ENCODE results near the gene PROCA1.

PROCA1 gene, protein sequence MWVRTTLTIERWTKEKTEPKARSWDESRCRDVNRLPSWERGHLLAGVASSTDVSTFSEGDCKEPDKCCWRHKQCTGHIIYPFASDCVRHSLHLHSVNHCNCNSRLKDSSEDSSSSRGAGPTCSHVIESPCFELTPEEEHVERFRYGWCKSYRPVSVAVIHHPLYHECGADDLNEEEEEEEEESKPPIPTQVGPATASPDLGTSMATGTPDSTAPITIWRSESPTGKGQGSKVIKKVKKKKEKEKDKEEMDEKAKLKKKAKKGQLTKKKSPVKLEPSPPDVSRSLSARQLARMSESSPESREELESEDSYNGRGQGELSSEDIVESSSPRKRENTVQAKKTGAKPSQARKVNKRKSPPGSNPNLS

DNA sequence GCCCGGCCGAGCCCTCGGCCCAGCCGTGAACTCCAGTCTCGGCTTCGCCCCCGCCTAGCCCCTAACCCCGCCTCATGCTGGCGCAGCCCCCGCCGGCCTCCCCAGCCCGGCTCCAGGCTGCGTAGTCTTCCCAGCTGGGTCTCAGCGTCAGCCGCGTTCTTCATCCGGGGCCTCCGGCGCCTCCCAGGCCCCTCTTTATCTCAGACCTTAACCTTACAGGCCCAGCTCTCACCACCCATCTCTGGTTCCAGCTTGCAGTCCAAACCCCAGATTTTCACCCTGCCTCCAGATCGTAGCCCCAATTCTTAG lies at the start of gene PROCA1:
TSS of gene PROCA1 (minus strand) at position 166 of the 309 bp plus-strand sequence. CDS start 228 bp downstream, outside the sequence.
- TF ChIP-seq, protein P1, sequence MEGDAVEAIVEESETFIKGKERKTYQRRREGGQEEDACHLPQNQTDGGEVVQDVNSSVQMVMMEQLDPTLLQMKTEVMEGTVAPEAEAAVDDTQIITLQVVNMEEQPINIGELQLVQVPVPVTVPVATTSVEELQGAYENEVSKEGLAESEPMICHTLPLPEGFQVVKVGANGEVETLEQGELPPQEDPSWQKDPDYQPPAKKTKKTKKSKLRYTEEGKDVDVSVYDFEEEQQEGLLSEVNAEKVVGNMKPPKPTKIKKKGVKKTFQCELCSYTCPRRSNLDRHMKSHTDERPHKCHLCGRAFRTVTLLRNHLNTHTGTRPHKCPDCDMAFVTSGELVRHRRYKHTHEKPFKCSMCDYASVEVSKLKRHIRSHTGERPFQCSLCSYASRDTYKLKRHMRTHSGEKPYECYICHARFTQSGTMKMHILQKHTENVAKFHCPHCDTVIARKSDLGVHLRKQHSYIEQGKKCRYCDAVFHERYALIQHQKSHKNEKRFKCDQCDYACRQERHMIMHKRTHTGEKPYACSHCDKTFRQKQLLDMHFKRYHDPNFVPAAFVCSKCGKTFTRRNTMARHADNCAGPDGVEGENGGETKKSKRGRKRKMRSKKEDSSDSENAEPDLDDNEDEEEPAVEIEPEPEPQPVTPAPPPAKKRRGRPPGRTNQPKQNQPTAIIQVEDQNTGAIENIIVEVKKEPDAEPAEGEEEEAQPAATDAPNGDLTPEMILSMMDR (IDR thresholded peaks at IDR 0.05; ENCODE audit: low read depth, low read length), result no peak
- TF ChIP-seq MYC (IDR thresholded peaks at IDR 0.05; ENCODE audit: low read depth, low read length), result no peak
- TF ChIP-seq, protein P2, sequence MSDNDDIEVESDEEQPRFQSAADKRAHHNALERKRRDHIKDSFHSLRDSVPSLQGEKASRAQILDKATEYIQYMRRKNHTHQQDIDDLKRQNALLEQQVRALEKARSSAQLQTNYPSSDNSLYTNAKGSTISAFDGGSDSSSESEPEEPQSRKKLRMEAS (IDR thresholded peaks at IDR 0.05; ENCODE audit: low read depth, low read length), result no peak
- no peak for TF ChIP-seq POLR2A (IDR thresholded peaks at IDR 0.05; ENCODE audit: extremely low read depth, insufficient read length)
- no peak for DNase-seq (ENCODE audit: low read depth)
- H3K4me3 ChIP-seq (ENCODE audit: low read depth, low read length), result peak within 1 kb of the TSS; percentile 88

DNA sequence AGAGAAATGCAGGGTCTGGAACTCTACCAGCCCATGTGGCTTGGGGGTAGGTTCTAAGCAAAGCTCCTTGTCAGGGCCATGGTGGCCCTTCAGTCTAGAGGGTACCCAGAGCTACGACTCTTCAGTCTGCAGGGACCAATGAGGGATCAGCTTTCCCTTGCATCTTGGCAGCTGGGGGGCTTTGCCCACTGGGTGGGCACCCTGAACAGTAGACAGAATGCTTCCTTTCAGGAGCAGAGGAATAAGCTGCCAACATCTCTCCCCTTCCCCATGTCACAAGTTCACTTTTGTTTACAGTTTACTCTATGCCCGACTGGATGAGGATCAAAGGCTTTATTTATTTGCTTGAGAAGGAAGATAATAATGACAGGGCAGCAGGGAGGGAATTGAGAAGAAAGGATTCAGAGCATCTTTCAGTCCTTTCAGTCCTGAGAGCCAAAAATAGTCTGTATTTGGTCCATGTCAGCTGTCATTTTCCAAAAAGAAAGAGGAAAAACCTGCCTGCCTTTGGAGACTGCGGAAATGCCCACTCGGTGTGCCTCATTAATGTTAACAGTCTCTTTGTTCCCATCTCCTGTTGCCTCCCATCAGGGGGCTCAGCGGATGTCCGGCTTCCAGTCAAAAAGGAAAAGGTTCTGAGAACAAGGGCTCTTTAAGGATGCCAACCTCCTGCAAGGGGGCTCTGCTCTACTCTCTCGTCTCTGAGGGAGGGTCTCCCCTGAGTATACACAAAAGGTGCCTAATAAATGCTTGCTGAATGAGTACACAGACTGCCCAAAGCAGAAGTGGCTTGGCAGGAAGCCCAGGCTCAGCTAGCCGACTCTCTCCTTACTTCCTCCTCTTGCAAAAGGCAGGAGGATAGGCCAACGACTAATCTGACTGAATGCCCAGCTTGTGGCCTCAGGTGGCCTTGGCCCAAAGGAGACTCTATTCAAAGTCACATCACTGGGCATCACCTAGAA lies 49.2 kb upstream of the PROCA1 start:
- DNase-seq (ENCODE audit: low read depth), result peak; percentile 72
- TF ChIP-seq, protein P2 (IDR thresholded peaks at IDR 0.05; ENCODE audit: low read depth, low read length), result no peak; the same call in 1 of the 2 replicates
- 0 out of 2 replicates have a peak, but pooled peaks have one; percentile 59 for TF ChIP-seq MYC (IDR thresholded peaks at IDR 0.05; ENCODE audit: low read depth, low read length)
- no peak overlapping the region for H3K4me3 ChIP-seq (ENCODE audit: low read depth, low read length)

- TF ChIP-seq, protein P1 (IDR thresholded peaks at IDR 0.05; ENCODE audit: low read depth, low read length), result no peak
- TF ChIP-seq MYC (IDR thresholded peaks at IDR 0.05; ENCODE audit: low read depth, low read length), result no peak
- TF ChIP-seq, protein P2 (IDR thresholded peaks at IDR 0.05; ENCODE audit: low read depth, low read length), result no peak
- no peak for TF ChIP-seq POLR2A (IDR thresholded peaks at IDR 0.05; ENCODE audit: extremely low read depth, insufficient read length)
- no peak for DNase-seq (ENCODE audit: low read depth)
- H3K4me3 ChIP-seq (ENCODE audit: low read depth, low read length), result no peak overlapping the region
These were observed 47.7 kb upstream of the PROCA1 start for GRCh38 chr17:28759256-28759865.

DNA sequence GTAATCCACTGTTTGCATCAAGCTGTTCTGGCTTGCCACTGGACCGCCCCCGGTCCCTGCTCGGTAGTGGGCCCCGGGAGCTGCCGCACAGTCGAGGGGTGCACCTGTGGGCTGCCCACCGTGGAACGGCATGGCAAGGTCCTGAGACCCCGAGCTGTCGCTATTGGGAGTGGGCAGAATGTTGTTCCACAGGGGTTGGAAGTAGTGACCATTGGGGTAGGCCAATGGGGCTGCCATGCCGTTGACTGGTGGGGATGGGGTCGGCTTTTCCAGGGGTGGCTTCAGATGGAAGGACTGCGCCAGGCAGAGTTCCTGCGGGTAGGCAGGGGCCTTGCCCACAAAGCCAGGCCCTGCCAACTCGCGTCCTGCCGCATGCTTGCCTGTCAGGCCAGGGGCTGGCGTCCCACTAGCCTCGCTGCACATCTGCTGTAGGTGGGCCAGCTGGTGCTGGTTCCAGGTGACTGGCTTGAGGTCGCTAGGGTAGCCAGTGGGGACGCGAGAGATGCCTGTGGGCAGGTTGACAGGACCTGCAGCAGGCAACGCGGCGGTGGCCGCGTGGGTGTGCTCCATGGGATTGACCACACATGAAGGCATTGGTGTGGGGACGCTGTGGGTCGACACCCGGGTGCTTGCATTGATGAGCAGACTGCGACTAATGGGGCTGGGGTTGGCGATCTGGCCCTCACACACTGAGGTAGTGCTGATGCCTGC lies 46.9 kb upstream of the PROCA1 start:
- TF ChIP-seq MYC (IDR thresholded peaks at IDR 0.05; ENCODE audit: low read depth, low read length) (no peak), POLR2A (IDR thresholded peaks at IDR 0.05; ENCODE audit: extremely low read depth, insufficient read length) (no peak)
- TF ChIP-seq, protein P2 (IDR thresholded peaks at IDR 0.05; ENCODE audit: low read depth, low read length), result no peak
- TF ChIP-seq, protein P1 (IDR thresholded peaks at IDR 0.05; ENCODE audit: low read depth, low read length), result no peak
- DNase-seq (ENCODE audit: low read depth), result no peak

DNA sequence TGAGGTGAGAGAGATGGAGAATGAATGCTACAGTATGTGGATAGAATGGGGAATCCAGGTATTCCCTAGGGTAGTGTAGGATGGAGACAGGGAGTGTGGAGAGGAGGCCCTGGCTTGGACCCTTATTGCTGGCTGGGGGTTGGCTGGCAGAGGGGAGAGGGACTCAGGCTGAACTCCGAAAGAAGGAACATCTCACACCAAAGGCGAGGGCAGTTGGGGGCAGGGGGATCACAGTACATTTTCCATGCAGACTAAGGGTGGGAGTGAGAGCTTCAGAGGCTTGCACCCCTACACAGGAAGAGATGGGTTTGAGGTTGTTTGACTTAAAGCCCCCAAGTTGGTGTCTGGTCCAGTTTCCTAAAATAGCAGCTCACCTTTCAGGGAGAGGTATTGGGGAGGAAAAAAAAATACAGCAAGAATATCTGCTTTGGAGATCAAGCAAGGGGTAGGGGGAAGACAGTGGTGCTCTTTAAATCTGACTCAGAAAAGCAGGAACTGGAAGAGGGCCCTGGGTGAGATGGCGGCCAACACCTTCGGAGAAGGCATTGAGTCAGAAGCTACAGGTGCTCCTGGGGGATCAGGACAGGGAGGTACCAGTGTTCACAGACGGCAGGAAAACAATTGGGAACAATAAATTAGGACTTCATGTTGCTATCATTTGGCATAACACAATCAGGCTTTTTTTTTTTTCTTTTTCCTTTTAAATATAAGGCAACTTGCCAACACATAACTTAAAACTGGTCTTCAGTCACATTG lies 44.5 kb upstream of the PROCA1 start:
- TF ChIP-seq, protein P1 (IDR thresholded peaks at IDR 0.05; ENCODE audit: low read depth, low read length), result no peak
- no peak for TF ChIP-seq POLR2A (IDR thresholded peaks at IDR 0.05; ENCODE audit: extremely low read depth, insufficient read length)
- TF ChIP-seq MYC (IDR thresholded peaks at IDR 0.05; ENCODE audit: low read depth, low read length), result no peak
- TF ChIP-seq, protein P2 (IDR thresholded peaks at IDR 0.05; ENCODE audit: low read depth, low read length), result no peak
- no peak for DNase-seq (ENCODE audit: low read depth)
- H3K4me3 ChIP-seq (ENCODE audit: low read depth, low read length), result no peak overlapping the region

More for the DNA sequence above, 46.9 kb upstream of the PROCA1 start:
- no peak overlapping the region for H3K4me3 ChIP-seq (ENCODE audit: low read depth, low read length)

All from NB4 (cell line).